Karpas-422 (cell line): ENCODE measurements around the gene MDK. TPM values are rescaled to one million over a fixed set of nuclear protein-coding genes. Genes with fewer than 3 reads are reported as not detected.

Experiments used
- DNase-seq: peaks from one replicate; pipeline ENCODE4 v3.0.0-alpha.2; 2015
- H2AFZ ChIP-seq: fragments of 200-600 bp; sonication (generic); 2 replicates; pipeline ENCODE4 v1.6.1; 2014; ENCODE audit warnings: antibody characterized with exemption, low read length, mixed read lengths
- H3K27ac ChIP-seq: fragments of 200-600 bp; sonication (generic); 2 replicates; pipeline ENCODE4 v1.5.1; 2014; ENCODE audit warnings: mild to moderate bottlenecking, low read length, moderate library complexity
- H3K27me3 ChIP-seq: fragments of 200-600 bp; sonication (generic); 2 replicates; pipeline ENCODE4 v1.6.1; 2014; ENCODE audit warnings: low read length, mixed read lengths
- H3K36me3 ChIP-seq: fragments of 200-600 bp; sonication (generic); 2 replicates; pipeline ENCODE4 v1.6.1; 2014; ENCODE audit warnings: low read length, mixed read lengths; ENCODE audit not compliant: insufficient read depth
- H3K4me1 ChIP-seq: fragments of 200-600 bp; sonication (generic); 2 replicates; pipeline ENCODE4 v1.6.1; 2014; ENCODE audit warnings: mild to moderate bottlenecking, low read length, mixed read lengths
- H3K4me2 ChIP-seq: fragments of 200-600 bp; sonication (generic); 2 replicates; pipeline ENCODE4 v1.6.1; 2014; ENCODE audit warnings: low read length, low read depth, mild to moderate bottlenecking; ENCODE audit not compliant: poor library complexity, severe bottlenecking
- H3K4me3 ChIP-seq: fragments of 200-600 bp; sonication (generic); 2 replicates; pipeline ENCODE4 v1.5.1; 2014; ENCODE audit warnings: mild to moderate bottlenecking, antibody characterized with exemption, low read length, mixed read lengths
- H3K79me2 ChIP-seq: fragments of 200-600 bp; sonication (generic); 2 replicates; pipeline ENCODE4 v1.6.1; 2014; ENCODE audit warnings: mild to moderate bottlenecking, low read length, mixed read lengths
- H3K9ac ChIP-seq: fragments of 200-600 bp; sonication (generic); 2 replicates; pipeline ENCODE4 v1.6.0; 2014; ENCODE audit warnings: low read length
- H3K9me2 ChIP-seq: fragments of 200-600 bp; sonication (generic), shearing (Covaris generic); replicated peaks from 2 replicates; pipeline ENCODE4 v1.6.0; 2014; ENCODE audit warnings: mild to moderate bottlenecking, low read length, moderate library complexity; ENCODE audit not compliant: insufficient read depth
- H3K9me3 ChIP-seq: fragments of 300-700, 200-600 bp; sonication (generic); 2 replicates; pipeline ENCODE4 v1.6.1; 2014; ENCODE audit warnings: low read length, mixed read lengths
- H4K20me1 ChIP-seq: fragments of 200-600 bp; sonication (generic); 2 replicates; pipeline ENCODE4 v1.6.1; 2014; ENCODE audit warnings: mild to moderate bottlenecking, antibody characterized with exemption, low read length, low read depth; ENCODE audit not compliant: insufficient read depth
- total RNA-seq: library from RNA; depleted of rRNA; stranded (reverse); fragments of >200 nt; shearing (Covaris generic); gene quantifications from 2 replicates; pipeline ENCODE4 v1.2.3, GENCODE V29; 2014; ENCODE audit warnings: low replicate concordance

Gene MDK
- total RNA-seq, 1 experiment from 2014 or later = 6.9 TPM

- H3K27ac ChIP-seq = no peak overlapping the region
- peaks cover 3% of the 10 kb centered on the region for H3K36me3 ChIP-seq
- no peak for DNase-seq
- H3K79me2 ChIP-seq = no peaks in the 10 kb centered on the region
- H2AFZ ChIP-seq = no peak overlapping the region
- H3K4me3 ChIP-seq = no peak overlapping the region
- no peaks in the 10 kb centered on the region for H3K4me1 ChIP-seq
- H4K20me1 ChIP-seq = no peaks in the 10 kb centered on the region
- H3K9me3 ChIP-seq = no peaks in the 10 kb centered on the region
- H3K4me2 ChIP-seq = no peak overlapping the region
- no peak overlapping the region for H3K9ac ChIP-seq
- H3K27me3 ChIP-seq = no peaks in the 10 kb centered on the region
- H3K9me2 ChIP-seq = no peaks in the 10 kb centered on the region
Measured at GRCh38 chr11:46373787-46374740, 7.4 kb upstream of the MDK start.

- H3K27ac ChIP-seq = no peak overlapping the region
- no peaks in the 10 kb centered on the region for H3K9me2 ChIP-seq
- no peaks in the 10 kb centered on the region for H3K79me2 ChIP-seq
- H3K4me2 ChIP-seq = no peak overlapping the region
- no peaks in the 10 kb centered on the region for H3K27me3 ChIP-seq
- no peak overlapping the region for H2AFZ ChIP-seq
- H3K9ac ChIP-seq = no peak overlapping the region
- H3K4me3 ChIP-seq = no peak overlapping the region
- H3K36me3 ChIP-seq = peaks cover 3% of the 10 kb centered on the region
- no peaks in the 10 kb centered on the region for H3K9me3 ChIP-seq
- DNase-seq = no peak
- no peaks in the 10 kb centered on the region for H4K20me1 ChIP-seq
- no peaks in the 10 kb centered on the region for H3K4me1 ChIP-seq
Measured at GRCh38 chr11:46374815-46375214, 6.7 kb upstream of the MDK start.

- Histone ChIP-seq H3K9me2 (no peaks in the 10 kb centered on the region), H3K4me2 (no peak overlapping the region), H3K27ac (no peak overlapping the region), H2AFZ (no peak overlapping the region), H3K27me3 (no peaks in the 10 kb centered on the region), H3K79me2 (no peaks in the 10 kb centered on the region), H3K4me1 (peaks cover 4% of the 10 kb centered on the region), H4K20me1 (peaks cover 2% of the 10 kb centered on the region; the same call in 1 of the 2 replicates), H3K9ac (no peak overlapping the region), H3K9me3 (no peaks in the 10 kb centered on the region), H3K36me3 (no peaks in the 10 kb centered on the region; the same call in 1 of the 2 replicates), H3K4me3 (no peak overlapping the region)
- DNase-seq = no peak
Measured at GRCh38 chr11:46375392-46376101, 5.9 kb upstream of the MDK start.

- H3K9me2 ChIP-seq = no peaks in the 10 kb centered on the region
- H3K36me3 ChIP-seq = no peaks in the 10 kb centered on the region; the same call in 1 of the 2 replicates
- H2AFZ ChIP-seq = no peak overlapping the region
- no peaks in the 10 kb centered on the region for H3K27me3 ChIP-seq
- no peak for DNase-seq
- H3K4me3 ChIP-seq = no peak overlapping the region
- no peaks in the 10 kb centered on the region for H3K79me2 ChIP-seq
- H4K20me1 ChIP-seq = peaks cover 4% of the 10 kb centered on the region; the same call in 1 of the 2 replicates
- H3K27ac ChIP-seq = no peak overlapping the region
- no peak overlapping the region for H3K4me2 ChIP-seq
- H3K9me3 ChIP-seq = no peaks in the 10 kb centered on the region
- H3K4me1 ChIP-seq = peaks cover 11% of the 10 kb centered on the region
- H3K9ac ChIP-seq = no peak overlapping the region
Measured at GRCh38 chr11:46376258-46377050, 5.0 kb upstream of the MDK start.

GRCh38 chr11:46377290-46377689, 4.2 kb upstream of the MDK start:
- H3K9ac ChIP-seq = no peak overlapping the region
- H4K20me1 ChIP-seq = peaks cover 5% of the 10 kb centered on the region; the same call in 1 of the 2 replicates
- no peaks in the 10 kb centered on the region for H3K27me3 ChIP-seq
- no peak overlapping the region for H3K4me2 ChIP-seq
- H3K36me3 ChIP-seq = no peaks in the 10 kb centered on the region; the same call in 1 of the 2 replicates
- H2AFZ ChIP-seq = no peak overlapping the region
- no peaks in the 10 kb centered on the region for H3K79me2 ChIP-seq
- no peaks in the 10 kb centered on the region for H3K9me3 ChIP-seq
- peaks cover 16% of the 10 kb centered on the region for H3K4me1 ChIP-seq
- no peak overlapping the region for H3K4me3 ChIP-seq
- no peaks in the 10 kb centered on the region for H3K9me2 ChIP-seq
- H3K27ac ChIP-seq = no peak overlapping the region
- no peak for DNase-seq

GRCh38 chr11:46377831-46378230, 3.6 kb upstream of the MDK start:
- Histone ChIP-seq H3K27ac (no peak overlapping the region), H4K20me1 (peaks cover 8% of the 10 kb centered on the region; the same call in 1 of the 2 replicates), H3K36me3 (no peaks in the 10 kb centered on the region; the same call in 1 of the 2 replicates), H3K4me3 (no peak overlapping the region), H3K9me2 (no peaks in the 10 kb centered on the region), H3K9me3 (no peaks in the 10 kb centered on the region), H2AFZ (no peak overlapping the region), H3K9ac (no peak overlapping the region), H3K4me1 (peaks cover 16% of the 10 kb centered on the region), H3K27me3 (no peaks in the 10 kb centered on the region), H3K4me2 (no peak overlapping the region), H3K79me2 (no peaks in the 10 kb centered on the region)
- DNase-seq = no peak

- no peak overlapping the region for H3K9ac ChIP-seq
- no peaks in the 10 kb centered on the region for H3K9me3 ChIP-seq
- H3K36me3 ChIP-seq = no peaks in the 10 kb centered on the region; the same call in 1 of the 2 replicates
- DNase-seq = no peak
- H3K4me3 ChIP-seq = no peak overlapping the region
- H3K4me1 ChIP-seq = peaks cover 16% of the 10 kb centered on the region
- H3K27ac ChIP-seq = no peak overlapping the region
- no peaks in the 10 kb centered on the region for H3K27me3 ChIP-seq
- no peaks in the 10 kb centered on the region for H3K79me2 ChIP-seq
- H2AFZ ChIP-seq = no peak overlapping the region
- H3K9me2 ChIP-seq = no peaks in the 10 kb centered on the region
- H3K4me2 ChIP-seq = no peak overlapping the region
- peaks cover 8% of the 10 kb centered on the region; the same call in 1 of the 2 replicates for H4K20me1 ChIP-seq
Measured at GRCh38 chr11:46378296-46378695, 3.2 kb upstream of the MDK start.
